GM19035 (cell line): ENCODE measurements around the gene INTS14.
"Not testable (repeated sequence)": the region's sequence is repeated elsewhere in the genome, so short reads cannot be mapped to it uniquely, and the experiment has no call there.

Experiments
- ATAC-seq: cut with Tn5 transposase; IDR thresholded peaks from one replicate; pipeline ENCODE4 v1.9.1; 2021; ENCODE audit not compliant: unreplicated experiment

Gene INTS14

GRCh38 chr15:65632780-65633375, 21.9 kb upstream of the INTS14 start:
- ATAC-seq: no peak

GRCh38 chr15:65631503-65631902, 20.6 kb upstream of the INTS14 start:
- ATAC-seq: no peak

- ATAC-seq: peak; percentile 57
Observed at GRCh38 chr15:65630760-65631159, 19.8 kb upstream of the INTS14 start.

- ATAC-seq: no peak
Observed at GRCh38 chr15:65629548-65629947, 18.6 kb upstream of the INTS14 start.

GRCh38 chr15:65626856-65627255, 15.9 kb upstream of the INTS14 start:
- ATAC-seq: no peak

GRCh38 chr15:65623103-65623502, 12.2 kb upstream of the INTS14 start:
- no peak for ATAC-seq

GRCh38 chr15:65621638-65622037, 10.7 kb upstream of the INTS14 start, which contains the start of gene SLC24A1:
TSS of gene SLC24A1 (plus strand) at chr15:65621938. CDS start at chr15:65624081, 2,143 bp downstream.
- ATAC-seq: no peak

- ATAC-seq: no peak
Observed at GRCh38 chr15:65620833-65621232, 9.9 kb upstream of the INTS14 start.

GRCh38 chr15:65619626-65620290, 8.8 kb upstream of the INTS14 start:
- no peak for ATAC-seq

- no peak for ATAC-seq
Observed at GRCh38 chr15:65618560-65619109, 7.7 kb upstream of the INTS14 start.

- ATAC-seq: not testable (repeated sequence)
Observed at GRCh38 chr15:65615887-65616286, 5.0 kb upstream of the INTS14 start.

GRCh38 chr15:65612949-65613744, 2.2 kb upstream of the INTS14 start:
- ATAC-seq: no peak

GRCh38 chr15:65612616-65612946, 1.6 kb upstream of the INTS14 start:
- ATAC-seq: no peak

- ATAC-seq: no peak
Observed at GRCh38 chr15:65611888-65612615, 1.1 kb upstream of the INTS14 start.

GRCh38 chr15:65603559-65603958, 7.4 kb downstream of the INTS14 start:
- no peak for ATAC-seq

- ATAC-seq: no peak
Observed at GRCh38 chr15:65603134-65603533, 7.8 kb downstream of the INTS14 start.

- ATAC-seq: no peak
Observed at GRCh38 chr15:65599677-65600076, 11.3 kb downstream of the INTS14 start.

GRCh38 chr15:65598468-65598867, 12.5 kb downstream of the INTS14 start:
- no peak for ATAC-seq

GRCh38 chr15:65595960-65596359, 15.0 kb downstream of the INTS14 start:
- no peak for ATAC-seq

GRCh38 chr15:65587094-65587493, 23.8 kb downstream of the INTS14 start:
- no peak for ATAC-seq

- no peak for ATAC-seq
Observed at GRCh38 chr15:65584241-65584640, 26.7 kb downstream of the INTS14 start.
